ENCODE measurements around the gene POU2F1.
"Not testable (repeated sequence)": the region's sequence is repeated elsewhere in the genome, so short reads cannot be mapped to it uniquely, and the experiment has no call there.

POU2F1 gene

GRCh38 chr1:167206166-167206835, 14.4 kb upstream of the POU2F1 start:
- no peak for DNase-seq

- no peak for DNase-seq
Measured at GRCh38 chr1:167207940-167208623, 12.6 kb upstream of the POU2F1 start.

DNA sequence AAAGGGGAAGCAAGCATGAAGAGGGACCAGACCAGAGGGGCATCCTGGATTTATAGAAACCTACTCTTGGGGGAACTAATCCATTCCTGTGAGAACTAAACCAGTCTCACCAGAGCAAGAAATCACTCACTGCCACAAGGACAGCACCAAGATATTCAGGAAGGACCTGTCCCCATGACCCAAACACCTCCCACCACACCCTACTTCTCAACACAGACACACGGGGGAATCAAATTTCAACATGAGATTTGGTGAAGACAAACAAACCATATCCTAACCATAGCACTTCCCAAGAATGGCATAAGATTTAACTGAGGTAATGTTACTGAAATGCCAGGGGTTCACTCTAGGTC, 12.1 kb upstream of the POU2F1 start:
- no peak for DNase-seq

- no peak for DNase-seq
Measured at GRCh38 chr1:167209044-167209443, 11.6 kb upstream of the POU2F1 start.

GRCh38 chr1:167210966-167211674, 9.6 kb upstream of the POU2F1 start:
- DNase-seq: no peak

DNA sequence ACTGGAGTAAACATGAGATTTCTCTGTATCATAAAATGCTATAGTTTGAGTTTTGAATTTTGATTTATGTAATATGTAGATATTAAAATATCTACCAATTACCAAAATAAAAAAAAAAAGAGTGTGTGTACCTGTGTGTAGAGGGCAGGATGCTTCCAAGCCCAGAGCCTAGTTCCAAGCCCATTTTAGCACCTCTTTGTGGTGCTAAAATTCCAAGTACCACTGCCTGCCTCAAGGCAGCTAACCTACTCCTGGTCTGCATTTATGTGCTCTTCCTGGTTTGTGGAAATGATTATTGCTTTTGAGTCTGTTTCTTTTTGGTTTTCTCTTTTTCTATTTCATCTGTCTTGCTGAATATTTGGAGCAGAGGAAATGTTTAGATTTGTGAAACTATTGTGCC, 8.7 kb upstream of the POU2F1 start:
- no peak for DNase-seq

DNA sequence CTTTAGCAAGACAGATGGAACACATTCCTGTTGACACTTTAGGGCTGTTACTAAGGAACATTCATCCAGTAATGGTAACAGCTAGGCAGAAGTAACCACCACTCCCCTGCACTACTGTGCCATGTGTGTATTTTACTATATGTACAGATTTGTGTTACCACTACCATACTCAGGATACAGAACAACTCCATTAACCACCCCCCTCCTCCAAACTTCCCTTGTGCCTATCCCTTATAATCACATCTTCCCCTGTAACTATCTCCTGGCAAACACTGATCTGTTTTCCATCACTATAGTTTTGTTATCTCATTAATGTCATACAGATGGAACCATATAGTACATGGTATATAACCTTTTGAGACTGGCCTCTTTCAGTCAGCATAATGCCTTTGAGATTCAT, 3.9 kb upstream of the POU2F1 start:
- no peak for DNase-seq

DNA sequence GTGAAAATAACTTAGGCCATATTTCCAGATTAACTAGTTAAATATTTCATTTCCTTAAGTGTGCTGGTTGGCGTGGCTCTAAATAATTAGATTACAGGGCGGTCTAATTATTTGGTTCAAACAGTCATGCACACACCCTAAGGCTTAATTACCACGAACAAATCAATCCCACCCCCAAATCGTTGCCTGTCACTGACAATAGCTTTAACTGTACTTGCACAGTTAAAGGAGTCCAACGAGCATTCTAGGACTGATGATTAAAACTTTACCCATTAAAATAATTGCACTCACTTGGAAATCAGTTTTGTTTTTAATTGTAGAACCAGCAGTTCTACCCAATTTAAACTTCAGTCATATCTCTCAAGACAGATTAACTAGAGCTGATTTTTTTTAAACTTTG, 1.5 kb upstream of the POU2F1 start:
- DNase-seq: no peak

GRCh38 chr1:167219646-167220536, 795 bp upstream of the POU2F1 start:
- DNase-seq: peak; percentile 93

DNA sequence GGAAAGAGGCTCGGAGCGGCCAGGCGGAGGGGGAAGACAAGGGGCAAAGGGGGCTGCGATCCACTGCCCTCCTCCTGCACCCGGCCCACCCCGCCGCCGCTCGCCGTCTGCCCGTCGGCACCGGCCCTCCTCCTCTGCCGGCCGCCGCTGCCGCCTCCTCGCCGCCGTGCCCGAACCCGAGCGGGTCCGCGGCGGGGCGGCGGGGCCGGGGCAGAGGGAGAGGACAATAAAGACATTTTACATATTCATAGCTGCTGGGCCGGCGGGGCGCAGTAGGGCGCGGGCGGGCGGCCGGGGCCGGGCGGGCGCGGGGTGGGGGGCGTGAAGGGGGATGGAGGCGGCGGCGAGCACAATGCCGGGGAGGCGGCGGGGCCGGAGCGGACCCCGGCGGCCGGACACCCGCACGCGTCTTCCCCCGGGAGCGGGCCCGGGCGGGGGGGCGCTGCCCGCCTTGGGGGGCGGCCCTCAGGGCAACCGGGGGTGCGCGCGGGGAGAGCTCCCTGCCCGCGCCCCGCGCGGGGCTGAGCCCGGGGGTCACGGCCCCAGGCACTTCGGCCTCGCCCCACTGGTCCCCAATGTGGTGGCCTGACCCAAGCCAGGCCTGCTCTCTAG, 546 bp downstream of the POU2F1 start:
- no peak for DNase-seq

- DNase-seq: peak; percentile 54
Measured at GRCh38 chr1:167221738-167222610, 1.3 kb downstream of the POU2F1 start.

- DNase-seq: no peak
Measured at GRCh38 chr1:167223144-167224103, 2.7 kb downstream of the POU2F1 start.

GRCh38 chr1:167224734-167225235, 4.1 kb downstream of the POU2F1 start:
- not testable (repeated sequence) for DNase-seq

- DNase-seq: no peak
Measured at GRCh38 chr1:167225920-167226319, 5.2 kb downstream of the POU2F1 start.

GRCh38 chr1:167227934-167228378, 7.3 kb downstream of the POU2F1 start:
- no peak for DNase-seq

GRCh38 chr1:167229719-167230385, 9.2 kb downstream of the POU2F1 start:
- no peak for DNase-seq

DNA sequence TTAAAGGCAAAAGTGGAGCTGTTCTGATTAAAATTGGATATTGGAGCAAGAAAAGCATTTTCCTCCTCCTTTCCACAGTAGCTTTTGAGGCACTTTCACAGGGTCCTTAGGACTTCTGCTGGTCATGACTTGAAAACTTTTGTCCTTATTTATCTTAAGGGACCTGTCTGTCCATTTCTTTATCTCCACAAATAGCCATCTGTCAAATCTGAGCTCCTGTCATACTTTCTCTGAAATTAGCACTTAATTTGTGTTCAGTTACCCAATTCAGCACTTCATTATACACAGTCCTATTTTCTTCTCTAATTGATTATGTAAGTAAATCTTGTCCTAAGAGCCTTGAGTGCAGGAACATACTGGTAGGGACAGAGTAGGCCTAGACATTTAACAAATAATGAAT, 9.8 kb downstream of the POU2F1 start:
- no peak for DNase-seq

DNA sequence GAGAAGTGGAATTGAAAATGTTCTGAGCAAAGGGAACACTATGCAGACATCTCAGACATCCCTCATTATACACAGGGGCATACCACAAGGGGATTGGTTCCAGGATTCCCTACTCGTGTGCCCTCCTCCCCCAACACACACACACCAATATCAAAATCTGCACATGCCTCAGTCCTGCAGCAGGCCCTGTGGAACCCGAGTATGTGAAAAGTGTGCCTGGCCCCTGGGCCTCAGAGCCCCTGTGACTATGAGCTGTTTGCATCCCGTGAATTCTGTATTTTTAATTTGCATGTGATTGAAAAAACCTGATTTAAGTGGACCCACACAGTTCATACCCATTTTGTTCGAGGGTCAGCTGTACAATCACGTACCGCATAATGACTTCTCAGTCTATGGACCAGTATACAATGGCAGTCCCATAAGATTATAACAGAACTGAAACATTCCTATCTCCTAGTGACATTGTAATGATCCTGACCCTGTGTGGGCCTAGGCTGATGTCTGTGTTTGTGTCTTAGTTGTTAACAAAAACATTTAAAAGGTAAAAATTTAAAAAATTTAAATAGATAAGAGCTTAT, 11.3 kb downstream of the POU2F1 start:
- no peak for DNase-seq

DNA sequence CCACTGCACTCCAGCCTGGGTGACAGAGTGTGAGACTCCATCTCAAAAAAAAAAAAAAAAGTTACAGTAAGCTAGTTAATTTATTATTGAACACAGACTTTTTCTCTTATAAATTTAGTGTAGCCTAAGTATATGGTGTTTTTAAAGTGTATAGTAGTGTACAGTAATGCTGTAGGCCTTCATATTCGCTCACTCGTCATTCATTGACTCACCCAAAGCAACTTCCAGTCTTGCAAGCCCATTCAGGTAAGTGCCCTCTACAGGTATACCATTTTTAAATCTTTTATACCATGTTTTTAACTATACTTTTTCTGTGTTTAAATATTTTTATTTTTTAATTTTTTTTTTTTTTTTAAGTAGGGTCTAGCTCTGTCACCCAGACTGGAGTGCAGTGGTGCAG, 12.1 kb downstream of the POU2F1 start:
- DNase-seq: no peak

All from NCI-H1694 (cell line).